Immature natural killer cell (primary cell): Measurements from ENCODE around the gene SUPT3H. TPM values are rescaled to one million over a fixed set of nuclear protein-coding genes. Genes with fewer than 3 reads are reported as not detected.
"Not testable (repeated sequence)": the region's sequence is repeated elsewhere in the genome, so short reads cannot be mapped to it uniquely, and the experiment has no call there.

ENCODE experiments used
- DNase-seq, 3 donors: peaks; one replicate each; pipeline ENCODE4 v3.0.0; 2022; ENCODE audit warnings: mixed read lengths in 1 of 3
- H3K27ac Mint-ChIP-seq, 6 donors: one replicate each; pipeline ENCODE4 v1.8.0; 2020; ENCODE audit warnings: mixed read lengths in 6 of 6, mild to moderate bottlenecking in 5 of 6, inconsistent platforms in 4 of 6, moderate library complexity in 3 of 6
- H3K27me3 Mint-ChIP-seq, 3 donors: one replicate each; pipeline ENCODE4 v1.8.0; 2020 to 2021; ENCODE audit warnings: low read depth in 3 of 3, mild to moderate bottlenecking in 3 of 3, mixed read lengths in 3 of 3, moderate library complexity in 3 of 3, inconsistent platforms in 1 of 3
- H3K36me3 Mint-ChIP-seq, 3 donors: one replicate each; pipeline ENCODE4 v1.8.0; 2020; ENCODE audit warnings: mixed read lengths in 3 of 3, inconsistent platforms in 2 of 3, mild to moderate bottlenecking in 2 of 3
- H3K4me1 Mint-ChIP-seq, 2 donors: one replicate each; pipeline ENCODE4 v1.8.0; 2020; ENCODE audit warnings: inconsistent platforms in 2 of 2, mild to moderate bottlenecking in 2 of 2, mixed read lengths in 2 of 2, moderate library complexity in 1 of 2
- H3K4me3 Mint-ChIP-seq, 5 donors: one replicate each; pipeline ENCODE4 v1.8.0; 2020; ENCODE audit warnings: mild to moderate bottlenecking in 5 of 5, mixed read lengths in 5 of 5, inconsistent platforms in 3 of 5, moderate library complexity in 3 of 5
- H3K9me3 Mint-ChIP-seq, 6 donors: one replicate each; pipeline ENCODE4 v1.8.0; 2020; ENCODE audit warnings: mild to moderate bottlenecking in 6 of 6, mixed read lengths in 6 of 6, inconsistent platforms in 4 of 6, moderate library complexity in 3 of 6
- polyA plus RNA-seq, 3 donors: library from polyadenylated mRNA; unstranded; fragments of 300-500 nt; fragmentation: Illumina TruSeq; gene quantifications; one replicate each; pipeline ENCODE4 v1.2.3, GENCODE V29; 2021

Gene SUPT3H
- polyA plus RNA-seq, 3 donors from 2014 or later, result 3.4 to 12.5 (median 8.8) TPM

- H3K9me3 Mint-ChIP-seq, H3K36me3 Mint-ChIP-seq, DNase-seq, H3K27me3 Mint-ChIP-seq, H3K4me3 Mint-ChIP-seq: not testable (repeated sequence)
- peaks cover 18 to 28% of the 10 kb centered on the region in 2 donors for H3K4me1 Mint-ChIP-seq
- H3K27ac Mint-ChIP-seq, result peak overlapping the region in 3 of 6 donors; percentile 1 to 40 (median 31)
These were observed 83.6 kb downstream of the SUPT3H start for GRCh38 chr6:45294065-45294701.

DNA sequence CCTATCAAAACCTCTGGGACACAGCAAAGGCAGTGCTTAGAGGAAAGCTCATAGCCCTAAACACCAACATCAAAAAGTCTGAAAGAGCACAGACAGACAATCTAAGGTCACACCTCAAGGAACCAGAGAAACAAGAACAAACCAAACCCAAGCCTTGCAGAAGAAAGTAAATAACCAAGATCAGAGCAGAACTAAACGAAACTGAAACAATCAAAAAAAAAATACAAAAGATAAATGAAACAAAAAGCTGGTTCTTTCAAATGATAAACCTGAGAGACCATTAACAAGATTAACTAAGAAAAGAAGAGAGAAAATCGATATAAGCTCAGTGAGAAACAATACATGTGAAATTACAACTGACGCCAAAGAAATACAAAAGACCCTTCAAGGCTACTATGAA, 84.4 kb downstream of the SUPT3H start:
- Mint-ChIP-seq H3K4me1 (peaks cover 18 to 28% of the 10 kb centered on the region in 2 donors), H3K36me3 (no peaks in the 10 kb centered on the region), H3K4me3 (peak overlapping the region; percentile 4 to 25 (median 19)), H3K9me3 (peaks cover 0 to 6% (median 0%) of the 10 kb centered on the region in 6 donors), H3K27ac (peak overlapping the region; percentile 1 to 83 (median 12)), H3K27me3 (peaks cover 0 to 2% (median 0%) of the 10 kb centered on the region in 3 donors)
- DNase-seq, result peak; percentile 16 to 21 (median 20)

DNA sequence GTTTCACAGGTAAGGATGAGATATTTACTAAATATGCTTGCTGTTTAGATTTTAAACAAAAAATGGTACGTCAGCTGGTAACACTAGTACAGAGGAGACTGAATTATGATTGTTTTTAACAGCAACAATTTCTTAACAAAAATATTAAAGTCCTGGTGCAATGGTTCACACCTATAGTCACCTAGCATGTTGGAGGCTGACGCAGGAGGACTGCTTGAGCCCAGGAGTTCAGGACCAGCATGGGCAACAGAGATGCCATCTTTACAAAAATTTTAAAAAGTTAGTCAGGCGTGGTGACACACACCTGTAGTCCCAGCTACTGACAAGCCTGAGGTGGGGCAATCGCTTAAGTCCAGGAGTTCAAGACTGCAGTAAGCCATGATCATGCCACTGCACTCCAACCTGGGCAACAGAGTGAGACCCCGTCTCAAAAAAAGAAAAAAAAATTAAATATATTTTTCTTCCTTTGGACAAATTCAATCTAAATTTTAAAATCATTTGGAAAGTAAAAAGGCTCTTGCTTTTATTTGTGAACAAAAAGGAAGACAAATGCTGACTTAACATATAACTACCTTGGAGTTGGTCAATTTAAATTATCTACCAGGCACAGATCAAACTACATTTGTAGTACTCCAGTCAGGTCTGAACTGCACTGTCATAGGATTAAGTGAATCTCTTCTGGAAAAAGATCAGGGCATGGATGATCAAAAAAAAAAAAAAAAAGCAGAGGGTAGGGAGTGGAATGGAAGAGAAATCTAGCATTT, 87.8 kb downstream of the SUPT3H start:
- H3K27me3 Mint-ChIP-seq, result peaks cover 0 to 2% (median 0%) of the 10 kb centered on the region in 3 donors
- no peak overlapping the region for H3K27ac Mint-ChIP-seq
- no peak overlapping the region for H3K4me3 Mint-ChIP-seq
- no peaks in the 10 kb centered on the region for H3K36me3 Mint-ChIP-seq
- DNase-seq, result no peak
- peaks cover 0 to 6% (median 0%) of the 10 kb centered on the region in 6 donors for H3K9me3 Mint-ChIP-seq
- peaks cover 18 to 28% of the 10 kb centered on the region in 2 donors for H3K4me1 Mint-ChIP-seq

GRCh38 chr6:45286707-45287106, 91.0 kb downstream of the SUPT3H start:
- H3K9me3 Mint-ChIP-seq, result peaks cover 0 to 11% (median 2%) of the 10 kb centered on the region in 6 donors
- H3K36me3 Mint-ChIP-seq, DNase-seq, H3K27me3 Mint-ChIP-seq, H3K4me1 Mint-ChIP-seq, H3K27ac Mint-ChIP-seq, H3K4me3 Mint-ChIP-seq: not testable (repeated sequence)

DNA sequence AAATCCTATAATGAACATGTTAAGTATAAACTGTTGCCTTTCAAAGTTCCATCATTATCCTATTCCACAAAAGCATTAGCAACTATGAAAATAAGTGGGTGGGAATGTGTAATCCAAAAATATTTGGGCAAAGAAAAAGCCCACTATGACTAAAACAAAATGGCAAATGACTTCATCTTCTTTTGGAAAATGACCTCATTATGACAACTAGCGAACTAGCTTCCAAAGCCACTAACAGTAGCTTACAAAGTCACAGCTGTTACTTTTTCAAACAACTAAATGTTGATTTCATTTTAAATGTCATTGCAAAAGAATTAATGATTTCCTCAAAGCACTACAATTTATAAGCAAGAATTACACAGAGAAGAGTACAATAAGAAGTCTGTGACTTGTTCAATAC, 99.4 kb downstream of the SUPT3H start:
- Mint-ChIP-seq H3K36me3 (peaks cover 0 to 11% (median 3%) of the 10 kb centered on the region in 3 donors), H3K27ac (no peak overlapping the region), H3K4me1 (peaks cover 0 to 2% of the 10 kb centered on the region in 2 donors), H3K27me3 (peaks cover 2 to 3% (median 2%) of the 10 kb centered on the region in 3 donors), H3K9me3 (peaks cover 0 to 4% (median under 1%) of the 10 kb centered on the region in 6 donors), H3K4me3 (no peak overlapping the region)
- DNase-seq, result no peak

- H3K27ac Mint-ChIP-seq, H3K9me3 Mint-ChIP-seq, H3K4me3 Mint-ChIP-seq, DNase-seq, H3K4me1 Mint-ChIP-seq, H3K27me3 Mint-ChIP-seq: not testable (repeated sequence)
- H3K36me3 Mint-ChIP-seq, result peaks cover 0 to 11% (median 8%) of the 10 kb centered on the region in 3 donors
These were observed 100.0 kb downstream of the SUPT3H start for GRCh38 chr6:45277741-45278140.

- H3K9me3 Mint-ChIP-seq, result no peaks in the 10 kb centered on the region
- no peak overlapping the region for H3K27ac Mint-ChIP-seq
- no peak for DNase-seq
- H3K4me1 Mint-ChIP-seq, result peaks cover 0 to 2% of the 10 kb centered on the region in 2 donors
- H3K36me3 Mint-ChIP-seq, result peaks cover 7 to 24% (median 8%) of the 10 kb centered on the region in 3 donors
- H3K27me3 Mint-ChIP-seq, result peaks cover 0 to 2% (median 2%) of the 10 kb centered on the region in 3 donors
- no peak overlapping the region for H3K4me3 Mint-ChIP-seq
These were observed 102.4 kb downstream of the SUPT3H start for GRCh38 chr6:45275358-45275757.

DNA sequence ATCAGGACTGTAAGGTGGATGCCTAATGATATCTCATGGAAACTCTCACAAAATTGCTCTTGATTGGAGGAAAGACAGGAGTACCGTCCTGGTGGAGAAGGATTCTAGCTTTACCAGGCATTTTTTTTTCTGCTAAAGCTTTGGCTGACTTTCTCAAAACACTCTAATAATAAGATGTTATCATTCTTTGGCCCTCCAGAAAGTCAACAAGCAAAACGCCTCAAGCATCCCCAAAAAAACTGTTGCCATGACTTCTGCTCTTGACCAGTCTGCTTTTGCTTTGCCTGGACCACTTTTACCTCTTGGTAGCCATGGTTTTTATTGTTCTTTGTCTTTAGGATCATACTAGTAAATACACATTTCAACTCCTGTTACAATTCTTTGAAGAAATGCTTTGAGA, 105.1 kb downstream of the SUPT3H start:
- no peak for DNase-seq
- Mint-ChIP-seq H3K4me1 (no peaks in the 10 kb centered on the region), H3K4me3 (no peak overlapping the region), H3K27ac (no peak overlapping the region), H3K27me3 (peaks cover 0 to 3% (median 2%) of the 10 kb centered on the region in 3 donors), H3K9me3 (no peaks in the 10 kb centered on the region), H3K36me3 (peaks cover 5 to 21% (median 7%) of the 10 kb centered on the region in 3 donors)

- no peak for DNase-seq
- Mint-ChIP-seq H3K36me3 (no peaks in the 10 kb centered on the region), H3K27me3 (peaks cover 0 to 4% (median 3%) of the 10 kb centered on the region in 3 donors), H3K4me3 (no peak overlapping the region), H3K27ac (no peak overlapping the region), H3K9me3 (peaks cover 0 to 2% (median 0%) of the 10 kb centered on the region in 6 donors), H3K4me1 (no peaks in the 10 kb centered on the region)
These were observed 112.5 kb downstream of the SUPT3H start for GRCh38 chr6:45265246-45265645.

GRCh38 chr6:45260696-45261095, 117.0 kb downstream of the SUPT3H start:
- peaks cover 0 to 4% (median 2%) of the 10 kb centered on the region in 3 donors for H3K27me3 Mint-ChIP-seq

DNA sequence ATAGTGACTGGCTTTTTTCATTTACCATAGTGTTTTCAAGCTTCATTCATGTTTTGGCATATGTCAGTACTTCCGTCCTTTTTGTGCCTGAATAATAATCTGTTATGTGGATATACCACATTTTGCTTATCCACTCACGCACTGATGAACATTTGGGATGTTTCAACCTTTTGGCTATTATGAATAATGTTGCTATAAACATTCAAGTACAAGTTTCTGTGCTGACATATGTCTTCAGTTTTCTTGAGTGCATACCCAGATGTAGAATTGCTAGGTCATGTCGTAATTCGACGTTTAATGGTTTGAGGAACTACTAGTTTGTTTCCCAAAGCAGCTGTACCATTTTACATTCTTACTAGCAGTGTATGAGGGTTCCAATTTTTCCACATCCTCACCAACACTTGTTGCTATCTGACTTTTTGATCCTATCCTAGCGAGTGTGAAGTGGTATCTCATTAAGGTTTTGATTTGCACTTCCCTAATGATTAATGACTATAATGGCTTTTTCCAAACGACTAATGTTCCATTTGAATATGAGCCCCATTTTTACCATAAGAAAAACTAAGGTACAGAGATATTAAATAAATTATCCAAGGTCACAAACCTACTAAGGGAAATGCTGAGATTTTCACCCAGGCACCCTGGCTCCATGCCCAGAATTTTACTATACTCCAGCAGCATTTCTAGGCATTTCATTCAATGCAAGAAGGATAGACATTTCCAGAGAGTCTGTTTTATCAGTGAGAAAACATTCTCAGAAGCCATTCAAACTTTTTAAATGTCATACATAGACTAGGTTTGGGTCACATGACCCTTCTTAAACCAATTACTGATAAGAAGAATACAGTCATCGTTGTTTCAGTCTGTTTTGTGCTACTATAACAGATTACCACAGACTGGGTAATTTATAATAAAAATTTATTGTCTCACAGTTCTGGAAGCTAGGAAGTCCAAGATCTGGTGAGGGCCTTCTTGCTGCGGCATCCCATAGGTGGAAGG, 120.7 kb downstream of the SUPT3H start:
- no peaks in the 10 kb centered on the region for H3K9me3 Mint-ChIP-seq
- DNase-seq, result no peak
- H3K36me3 Mint-ChIP-seq, result no peaks in the 10 kb centered on the region
- no peak overlapping the region for H3K4me3 Mint-ChIP-seq
- no peaks in the 10 kb centered on the region for H3K4me1 Mint-ChIP-seq
- peaks cover 0 to 4% (median 0%) of the 10 kb centered on the region in 3 donors for H3K27me3 Mint-ChIP-seq
- no peak overlapping the region for H3K27ac Mint-ChIP-seq

More at GRCh38 chr6:45260696-45261095, 117.0 kb downstream of the SUPT3H start:
- peaks cover 0 to 2% (median 0%) of the 10 kb centered on the region in 6 donors for H3K9me3 Mint-ChIP-seq
- H3K4me1 Mint-ChIP-seq, result no peaks in the 10 kb centered on the region
- H3K27ac Mint-ChIP-seq, result no peak overlapping the region
- no peak overlapping the region for H3K4me3 Mint-ChIP-seq
- H3K36me3 Mint-ChIP-seq, result no peaks in the 10 kb centered on the region
- DNase-seq, result no peak

DNA sequence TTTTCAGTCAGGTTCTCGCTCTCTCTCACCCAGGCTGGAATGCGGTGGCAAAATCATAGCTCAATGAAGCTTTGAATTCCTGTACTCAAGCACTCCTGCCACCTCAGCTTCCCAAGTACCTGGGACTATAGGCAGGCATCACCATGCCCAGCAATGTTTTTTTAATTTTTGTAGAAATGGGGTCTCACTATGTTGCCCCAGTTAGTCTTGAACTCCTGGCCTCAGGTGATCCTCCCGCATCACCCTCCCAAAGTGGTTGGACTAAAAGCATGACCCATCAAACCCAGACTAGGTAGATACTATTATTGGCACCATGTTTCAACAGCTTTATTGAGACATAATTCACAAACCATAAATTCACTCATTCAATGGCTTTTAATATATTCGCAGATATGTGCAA, 122.3 kb downstream of the SUPT3H start:
- Mint-ChIP-seq H3K27ac (no peak overlapping the region), H3K27me3 (no peaks in the 10 kb centered on the region), H3K4me3 (no peak overlapping the region), H3K4me1 (no peaks in the 10 kb centered on the region), H3K9me3 (no peaks in the 10 kb centered on the region), H3K36me3 (no peaks in the 10 kb centered on the region)
- DNase-seq, result no peak

- Mint-ChIP-seq H3K4me3 (no peak overlapping the region), H3K27ac (no peak overlapping the region), H3K4me1 (no peaks in the 10 kb centered on the region), H3K36me3 (no peaks in the 10 kb centered on the region), H3K9me3 (no peaks in the 10 kb centered on the region), H3K27me3 (no peaks in the 10 kb centered on the region)
- DNase-seq, result no peak
These were observed 123.5 kb downstream of the SUPT3H start for GRCh38 chr6:45254253-45254652.
